HG03460 (cell line): Measurements from ENCODE around the gene ZNF25.
"Not testable (repeated sequence)": the region's sequence is repeated elsewhere in the genome, so short reads cannot be mapped to it uniquely, and the experiment has no call there.

Experiments
- ATAC-seq: cut with Tn5 transposase; IDR thresholded peaks from one replicate; pipeline ENCODE4 v1.9.1; 2021; ENCODE audit not compliant: unreplicated experiment

The ZNF25 gene

GRCh38 chr10:37976091-37976879 lies at the start of gene ZNF25:
Gene ZNF25 (minus strand): TSS chr10:37976647. CDS start chr10:37971722, 4,925 bp downstream.
- ATAC-seq, result peak; percentile 95

GRCh38 chr10:38025283-38025682 lies 48.8 kb upstream of the ZNF25 start:
- peak; percentile 80 for ATAC-seq

- not testable (repeated sequence) for ATAC-seq
These were observed 42.7 kb upstream of the ZNF25 start for GRCh38 chr10:38019124-38019523.

GRCh38 chr10:38016354-38016753 lies 39.9 kb upstream of the ZNF25 start:
- no peak for ATAC-seq

- ATAC-seq, result peak; percentile 91
These were observed 33.9 kb upstream of the ZNF25 start, which contains the start of gene ZNF33A for GRCh38 chr10:38010119-38010903. Gene ZNF33A (plus strand): TSS chr10:38010675. CDS start chr10:38012342, 1,667 bp downstream.

- no peak for ATAC-seq
These were observed 31.5 kb upstream of the ZNF25 start for GRCh38 chr10:38007991-38008390.

- no peak for ATAC-seq
These were observed 31.1 kb upstream of the ZNF25 start for GRCh38 chr10:38007551-38007950.

GRCh38 chr10:38003588-38003987 lies 27.1 kb upstream of the ZNF25 start:
- no peak for ATAC-seq

- ATAC-seq, result no peak
These were observed 26.6 kb upstream of the ZNF25 start for GRCh38 chr10:38003026-38003425.

- not testable (repeated sequence) for ATAC-seq
These were observed 24.0 kb upstream of the ZNF25 start for GRCh38 chr10:38000474-38000873.

GRCh38 chr10:37998920-37999319 lies 22.5 kb upstream of the ZNF25 start:
- ATAC-seq, result not testable (repeated sequence)

- ATAC-seq, result no peak
These were observed 15.6 kb upstream of the ZNF25 start for GRCh38 chr10:37992083-37992482.

GRCh38 chr10:37991655-37992054 lies 15.2 kb upstream of the ZNF25 start:
- no peak for ATAC-seq

GRCh38 chr10:37976880-37977203 lies 395 bp upstream of the ZNF25 start:
- ATAC-seq, result peak; percentile 1

- no peak for ATAC-seq
These were observed 951 bp downstream of the ZNF25 start for GRCh38 chr10:37975401-37975991.

- ATAC-seq, result no peak
These were observed 4.1 kb downstream of the ZNF25 start for GRCh38 chr10:37972396-37972795.

GRCh38 chr10:37965006-37965405 lies 11.4 kb downstream of the ZNF25 start:
- ATAC-seq, result no peak

- ATAC-seq, result no peak
These were observed 15.8 kb downstream of the ZNF25 start for GRCh38 chr10:37960591-37961137.

GRCh38 chr10:37957841-37958240 lies 18.6 kb downstream of the ZNF25 start:
- ATAC-seq, result no peak

- ATAC-seq, result no peak
These were observed 23.5 kb downstream of the ZNF25 start for GRCh38 chr10:37952926-37953325.

- no peak for ATAC-seq
These were observed 24.2 kb downstream of the ZNF25 start for GRCh38 chr10:37952043-37952755.
